ENCODE measurements around the gene FER. TPM values are rescaled to one million over a fixed set of nuclear protein-coding genes. Genes with fewer than 3 reads are reported as not detected.

Gene FER
- total and polyA plus RNA-seq, 10 of the 15 experiments (the other 5 are each of a cell fraction or from before 2014, with no cell fraction given): 4.4 to 19.1 (median 9.6) TPM

GRCh38 chr5:108857905-108858304 lies 110.2 kb downstream of the FER start:
- Histone ChIP-seq H3K4me1 (ENCODE audit: control insufficient read depth, insufficient read depth, low read length) (peaks cover 13% of the 10 kb centered on the region), H3K36me3 (ENCODE audit: control insufficient read depth in 2 of 2, insufficient read depth in 2 of 2, low read length in 1 of 2) (no peaks in the 10 kb centered on the region), H4K20me1 (ENCODE audit: control insufficient read depth, insufficient read depth) (no peaks in the 10 kb centered on the region), H3K79me2 (ENCODE audit: control insufficient read depth, insufficient read depth, low read length) (no peaks in the 10 kb centered on the region), H3K9me3 (replicated peaks; ENCODE audit: control insufficient read depth, insufficient read depth, low read length) (no peaks in the 10 kb centered on the region; the same call in 2 of the 3 replicates), H3K27ac (ENCODE audit: control insufficient read depth, insufficient read depth) (peak overlapping the region; percentile 72), H2AFZ (ENCODE audit: control insufficient read depth, low read depth, low read length) (peak overlapping the region; percentile 45), H3K27me3 (replicated peaks in 1 of 2; ENCODE audit: control insufficient read depth in 2 of 2, insufficient read depth in 2 of 2, low read length in 1 of 2) (no peaks in the 10 kb centered on the region), H3K9ac (ENCODE audit: control insufficient read depth, insufficient read depth, low read length) (no peak overlapping the region; the same call in 1 of the 2 replicates), H3K4me3 (no peak overlapping the region), H3K4me2 (ENCODE audit: control insufficient read depth, insufficient read depth) (peak overlapping the region; percentile 66)
- 65% methylated on average over 1 of the region's 1 CpG for WGBS (ENCODE audit: insufficient coverage, insufficient replicate concordance, low lambda C conversion rate, missing lambda C conversion rate)
- no TSS peak for BruUV-seq (replicated peaks)
- intact Hi-C loops (cut with micrococcal nuclease; ENCODE audit: unreplicated experiment) (no loop called here), in situ Hi-C loops (cut with MboI) (no loop called here)
- peak; percentile 61 for ATAC-seq
- TF ChIP-seq, protein P1, sequence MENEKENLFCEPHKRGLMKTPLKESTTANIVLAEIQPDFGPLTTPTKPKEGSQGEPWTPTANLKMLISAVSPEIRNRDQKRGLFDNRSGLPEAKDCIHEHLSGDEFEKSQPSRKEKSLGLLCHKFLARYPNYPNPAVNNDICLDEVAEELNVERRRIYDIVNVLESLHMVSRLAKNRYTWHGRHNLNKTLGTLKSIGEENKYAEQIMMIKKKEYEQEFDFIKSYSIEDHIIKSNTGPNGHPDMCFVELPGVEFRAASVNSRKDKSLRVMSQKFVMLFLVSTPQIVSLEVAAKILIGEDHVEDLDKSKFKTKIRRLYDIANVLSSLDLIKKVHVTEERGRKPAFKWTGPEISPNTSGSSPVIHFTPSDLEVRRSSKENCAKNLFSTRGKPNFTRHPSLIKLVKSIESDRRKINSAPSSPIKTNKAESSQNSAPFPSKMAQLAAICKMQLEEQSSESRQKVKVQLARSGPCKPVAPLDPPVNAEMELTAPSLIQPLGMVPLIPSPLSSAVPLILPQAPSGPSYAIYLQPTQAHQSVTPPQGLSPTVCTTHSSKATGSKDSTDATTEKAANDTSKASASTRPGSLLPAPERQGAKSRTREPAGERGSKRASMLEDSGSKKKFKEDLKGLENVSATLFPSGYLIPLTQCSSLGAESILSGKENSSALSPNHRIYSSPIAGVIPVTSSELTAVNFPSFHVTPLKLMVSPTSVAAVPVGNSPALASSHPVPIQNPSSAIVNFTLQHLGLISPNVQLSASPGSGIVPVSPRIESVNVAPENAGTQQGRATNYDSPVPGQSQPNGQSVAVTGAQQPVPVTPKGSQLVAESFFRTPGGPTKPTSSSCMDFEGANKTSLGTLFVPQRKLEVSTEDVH (IDR thresholded peaks at IDR 0.05; ENCODE audit: low read depth, partially characterized antibody): no peak
- TF ChIP-seq GATAD2B (conservative IDR thresholded peaks at IDR 0.05; ENCODE audit: low read depth): no peak
- no peak for TF ChIP-seq CHD2 (IDR thresholded peaks at IDR 0.05; ENCODE audit: borderline replicate concordance, low read depth, low read length)
- TF ChIP-seq ZSCAN29 (IDR thresholded peaks at IDR 0.05): no peak
- TF ChIP-seq RAD51 (IDR thresholded peaks at IDR 0.05): no peak
- no peak for TF ChIP-seq RAD21 (IDR thresholded peaks at IDR 0.05; ENCODE audit: insufficient read depth, low read depth, low read length)
- no peak for TF ChIP-seq NKRF (conservative IDR thresholded peaks at IDR 0.05)
- no peak for TF ChIP-seq LARP7 (IDR thresholded peaks at IDR 0.05)
- no peak for TF ChIP-seq TCF7 (IDR thresholded peaks at IDR 0.05; ENCODE audit: borderline replicate concordance)
- TF ChIP-seq EP300 (IDR thresholded peaks at IDR 0.05; ENCODE audit: borderline replicate concordance in 1 of 2, control insufficient read depth in 1 of 2, low read depth in 2 of 2, low read length in 2 of 2): no peak
- TF ChIP-seq ZBTB40 (IDR thresholded peaks at IDR 0.05; ENCODE audit: borderline replicate concordance): no peak
- TF ChIP-seq EZH2 (IDR thresholded peaks at IDR 0.05; ENCODE audit: borderline replicate concordance, control insufficient read depth, low read depth, low read length): no peak
- no peak for DNase-seq (ENCODE audit: low read depth, low spot score)
- ChIA-PET CTCF (no interaction called here), POLR2A (interaction anchor here (0.6 to 1.1 kb wide), 2 partner anchors 130 to 663 kb away, joined by 3 read pairs; no protein-coding TSS in a partner anchor), SMC1A (ENCODE audit: uncharacterized antibody, unreplicated experiment) (interaction anchor here (0.7 to 1.6 kb wide), 3 partner anchors 39 to 130 kb away, joined by 3 to 9 read pairs (median 3); no protein-coding TSS in a partner anchor), RAD21 (ENCODE audit: unreplicated experiment) (interaction anchor here (1.1 to 1.2 kb wide), 3 partner anchors 41 to 552 kb away, joined by 3 to 12 read pairs (median 4); partner anchors contain the start of gene PJA2)
- FAIRE-seq: peak; percentile 18
